H1 (cell line): Measurements from ENCODE around the gene MDH1.

Source experiments
- BRCA1 ChIP-seq: IDR thresholded peaks from 2 replicates; pipeline ENCODE4 v1.6.1; 2012; ENCODE audit warnings: low read depth, low read length, improper control_type of control experiment
- CEBPB ChIP-seq: IDR thresholded peaks from 2 replicates; pipeline ENCODE4 v1.6.1; 2012; ENCODE audit warnings: low read depth, low read length
- KDM1A ChIP-seq: fragments of 200-600, 300-600 bp; sonication (generic); IDR thresholded peaks from 2 replicates; pipeline ENCODE4 v1.7.1; 2016; ENCODE audit warnings: mild to moderate bottlenecking, low read length, borderline replicate concordance
- POLR2A ChIP-seq, 2 experiments: IDR thresholded peaks; 1 replicate in 1 of 2; 2 replicates in 1 of 2; pipeline ENCODE4 v1.6.1; 2011; ENCODE audit warnings: low read depth in 2 of 2, low read length in 2 of 2, mild to moderate bottlenecking in 2 of 2; ENCODE audit errors: control extremely low read depth in 1 of 2
- TF ChIP-seq, protein P1 (sequence below), 3 experiments: IDR thresholded peaks; 1 replicate in 2 of 3; 2 replicates in 1 of 3; pipeline versions ENCODE4 v1.5.1 to v1.6.1; 2011; ENCODE audit warnings: low read length in 3 of 3, mild to moderate bottlenecking in 3 of 3, inconsistent platforms in 2 of 3, low read depth in 1 of 3, moderate library complexity in 1 of 3; ENCODE audit not compliant: insufficient read depth in 1 of 3; ENCODE audit errors: control extremely low read depth in 1 of 3

DNA sequence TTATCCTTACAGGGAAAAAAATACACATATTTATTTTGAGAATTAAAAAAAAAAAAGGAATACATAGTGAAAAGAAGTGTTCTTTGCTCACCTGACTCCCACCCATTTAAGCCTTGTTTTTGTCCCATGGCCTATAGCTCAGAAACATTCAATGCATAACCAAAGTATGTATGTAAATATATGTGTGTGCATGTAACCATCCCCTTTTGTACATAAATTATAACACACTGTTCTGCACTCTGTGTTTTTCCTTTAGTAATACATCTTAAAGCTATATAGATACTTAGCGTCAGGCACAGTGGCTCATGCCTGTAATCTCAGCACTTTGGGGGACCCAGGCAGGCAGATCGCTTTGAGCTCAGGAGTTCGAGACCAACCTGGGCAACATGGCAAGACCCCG lies 21.8 kb downstream of the MDH1 start:
- TF ChIP-seq KDM1A (no peak), CEBPB (no peak), POLR2A (IDR thresholded peaks at IDR 0.05; ENCODE audit: control extremely low read depth in 1 of 2, low read depth in 2 of 2, low read length in 2 of 2) (no peak), BRCA1 (no peak)
- TF ChIP-seq, protein P1, sequence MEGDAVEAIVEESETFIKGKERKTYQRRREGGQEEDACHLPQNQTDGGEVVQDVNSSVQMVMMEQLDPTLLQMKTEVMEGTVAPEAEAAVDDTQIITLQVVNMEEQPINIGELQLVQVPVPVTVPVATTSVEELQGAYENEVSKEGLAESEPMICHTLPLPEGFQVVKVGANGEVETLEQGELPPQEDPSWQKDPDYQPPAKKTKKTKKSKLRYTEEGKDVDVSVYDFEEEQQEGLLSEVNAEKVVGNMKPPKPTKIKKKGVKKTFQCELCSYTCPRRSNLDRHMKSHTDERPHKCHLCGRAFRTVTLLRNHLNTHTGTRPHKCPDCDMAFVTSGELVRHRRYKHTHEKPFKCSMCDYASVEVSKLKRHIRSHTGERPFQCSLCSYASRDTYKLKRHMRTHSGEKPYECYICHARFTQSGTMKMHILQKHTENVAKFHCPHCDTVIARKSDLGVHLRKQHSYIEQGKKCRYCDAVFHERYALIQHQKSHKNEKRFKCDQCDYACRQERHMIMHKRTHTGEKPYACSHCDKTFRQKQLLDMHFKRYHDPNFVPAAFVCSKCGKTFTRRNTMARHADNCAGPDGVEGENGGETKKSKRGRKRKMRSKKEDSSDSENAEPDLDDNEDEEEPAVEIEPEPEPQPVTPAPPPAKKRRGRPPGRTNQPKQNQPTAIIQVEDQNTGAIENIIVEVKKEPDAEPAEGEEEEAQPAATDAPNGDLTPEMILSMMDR (IDR thresholded peaks at IDR 0.05; ENCODE audit: control extremely low read depth in 1 of 3, insufficient read depth in 1 of 3, low read depth in 1 of 3, low read length in 3 of 3): no peak
